Thoracic aorta (tissue), 2 donors: ENCODE data around the gene SPHKAP. TPM values are rescaled to one million over a fixed set of nuclear protein-coding genes. Genes with fewer than 3 reads are reported as not detected.

Source experiments
- ATAC-seq: fragments of 150-250 bp; one replicate; pipeline ENCODE4 v1.8.0; 2017; ENCODE audit warnings: low read depth; ENCODE audit not compliant: insufficient number of reproducible peaks, low FRiP score
- DNase-seq: peaks from one replicate; pipeline ENCODE4 v3.0.0-alpha.2; 2020; ENCODE audit warnings: low spot score
- H3K27ac ChIP-seq, 2 donors: fragments of 200-600 bp; sonication (generic); 1 replicate in 1 of 2; 2 replicates in 1 of 2; pipeline ENCODE4 v1.5.1; 2016; ENCODE audit warnings: mild to moderate bottlenecking in 2 of 2, moderate library complexity in 2 of 2
- H3K27me3 ChIP-seq: fragments of 200-600 bp; sonication (generic); replicated peaks from 2 replicates; pipeline ENCODE4 v1.6.0; 2016; ENCODE audit warnings: mild to moderate bottlenecking; ENCODE audit not compliant: insufficient read depth
- H3K36me3 ChIP-seq: fragments of 200-600 bp; sonication (generic); one replicate; pipeline ENCODE4 v1.5.1; 2016
- H3K4me1 ChIP-seq, 2 donors: fragments of 200-600 bp; sonication (generic); 1 replicate in 1 of 2; 2 replicates in 1 of 2; pipeline versions ENCODE4 v1.5.1 to v1.6.0; 2016; ENCODE audit warnings: low read depth in 2 of 2, mild to moderate bottlenecking in 1 of 2; ENCODE audit not compliant: control insufficient read depth in 1 of 2
- H3K4me3 ChIP-seq: fragments of 200-600 bp; sonication (generic); 2 replicates; pipeline ENCODE4 v1.5.1; 2016; ENCODE audit warnings: mild to moderate bottlenecking
- H3K9me3 ChIP-seq: fragments of 200-600 bp; sonication (generic); 2 replicates; pipeline ENCODE4 v1.5.1; 2016
- total RNA-seq, 2 donors: library from RNA; depleted of rRNA; stranded (reverse); fragments of >200 nt; gene quantifications; one replicate each; pipeline versions ENCODE4 v1.1.0 to v1.2.3, GENCODE V29; 2016
- TF ChIP-seq, protein P1 (sequence below): fragments of 200-600 bp; sonication (generic); IDR thresholded peaks from one replicate; pipeline ENCODE4 v1.5.1; 2019; ENCODE audit warnings: antibody characterized with exemption

Gene SPHKAP
- total RNA-seq, 2 donors from 2014 or later, result 0.07 to 0.41 TPM

DNA sequence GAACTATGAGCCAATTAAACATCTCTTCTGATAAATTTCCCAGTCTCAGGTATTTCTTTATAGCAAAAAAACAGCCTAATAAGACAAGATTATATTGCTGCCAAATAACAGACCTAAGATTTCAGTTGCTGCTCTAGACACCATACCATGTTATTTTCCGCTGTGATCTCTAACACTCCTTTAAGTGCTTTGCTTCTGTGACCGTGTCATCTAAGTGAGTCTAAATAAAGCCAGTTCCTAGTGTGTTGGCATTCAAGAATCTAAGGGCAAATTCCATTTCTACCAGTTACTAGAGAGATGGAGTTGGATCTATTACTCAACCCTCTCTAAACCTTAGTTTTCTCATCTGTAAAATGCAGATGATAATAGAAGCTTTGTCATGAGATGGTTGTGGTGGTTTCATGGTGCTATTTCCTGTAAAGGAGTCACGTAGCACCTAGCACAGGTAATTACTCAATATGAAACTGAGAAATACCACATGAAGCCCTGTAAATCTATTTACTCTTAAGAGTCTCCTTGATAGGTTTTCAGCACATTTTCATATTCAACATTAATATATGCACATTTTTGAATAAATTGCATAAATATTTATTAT is 40.5 kb downstream of the SPHKAP start:
- no peak overlapping the region for H3K4me3 ChIP-seq

DNA sequence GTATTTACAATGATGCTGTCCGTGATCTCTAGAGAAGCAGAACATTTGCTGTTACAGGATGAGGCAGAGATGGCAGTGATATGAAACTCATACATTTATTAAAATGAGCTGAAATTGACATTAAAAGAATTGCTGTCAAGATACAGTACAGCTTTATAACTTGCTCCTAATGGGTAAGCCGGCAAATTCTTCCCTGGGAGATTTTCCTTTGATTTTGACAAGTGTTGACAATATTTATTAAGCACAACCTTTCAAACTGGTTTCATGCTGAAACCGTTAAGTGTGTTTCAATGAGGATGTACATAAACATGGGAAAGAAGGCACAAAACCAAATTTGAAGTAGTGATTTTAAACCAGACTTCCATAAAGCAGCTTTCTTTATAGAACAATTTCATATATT is 45.5 kb downstream of the SPHKAP start:
- Histone ChIP-seq H3K4me1 (no peaks in the 10 kb centered on the region), H3K27ac (no peak overlapping the region), H3K4me3 (no peak overlapping the region), H3K36me3 (no peaks in the 10 kb centered on the region), H3K9me3 (no peaks in the 10 kb centered on the region), H3K27me3 (no peaks in the 10 kb centered on the region)
- DNase-seq (no peak), ATAC-seq (no peak)
- TF ChIP-seq, protein P1, sequence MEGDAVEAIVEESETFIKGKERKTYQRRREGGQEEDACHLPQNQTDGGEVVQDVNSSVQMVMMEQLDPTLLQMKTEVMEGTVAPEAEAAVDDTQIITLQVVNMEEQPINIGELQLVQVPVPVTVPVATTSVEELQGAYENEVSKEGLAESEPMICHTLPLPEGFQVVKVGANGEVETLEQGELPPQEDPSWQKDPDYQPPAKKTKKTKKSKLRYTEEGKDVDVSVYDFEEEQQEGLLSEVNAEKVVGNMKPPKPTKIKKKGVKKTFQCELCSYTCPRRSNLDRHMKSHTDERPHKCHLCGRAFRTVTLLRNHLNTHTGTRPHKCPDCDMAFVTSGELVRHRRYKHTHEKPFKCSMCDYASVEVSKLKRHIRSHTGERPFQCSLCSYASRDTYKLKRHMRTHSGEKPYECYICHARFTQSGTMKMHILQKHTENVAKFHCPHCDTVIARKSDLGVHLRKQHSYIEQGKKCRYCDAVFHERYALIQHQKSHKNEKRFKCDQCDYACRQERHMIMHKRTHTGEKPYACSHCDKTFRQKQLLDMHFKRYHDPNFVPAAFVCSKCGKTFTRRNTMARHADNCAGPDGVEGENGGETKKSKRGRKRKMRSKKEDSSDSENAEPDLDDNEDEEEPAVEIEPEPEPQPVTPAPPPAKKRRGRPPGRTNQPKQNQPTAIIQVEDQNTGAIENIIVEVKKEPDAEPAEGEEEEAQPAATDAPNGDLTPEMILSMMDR, result no peak

More for the DNA sequence above, 40.5 kb downstream of the SPHKAP start:
- TF ChIP-seq, protein P1, result no peak
- DNase-seq (no peak), ATAC-seq (no peak)
- Histone ChIP-seq H3K27me3 (no peaks in the 10 kb centered on the region), H3K4me1 (no peaks in the 10 kb centered on the region), H3K9me3 (no peaks in the 10 kb centered on the region), H3K27ac (no peak overlapping the region), H3K36me3 (no peaks in the 10 kb centered on the region)

DNA sequence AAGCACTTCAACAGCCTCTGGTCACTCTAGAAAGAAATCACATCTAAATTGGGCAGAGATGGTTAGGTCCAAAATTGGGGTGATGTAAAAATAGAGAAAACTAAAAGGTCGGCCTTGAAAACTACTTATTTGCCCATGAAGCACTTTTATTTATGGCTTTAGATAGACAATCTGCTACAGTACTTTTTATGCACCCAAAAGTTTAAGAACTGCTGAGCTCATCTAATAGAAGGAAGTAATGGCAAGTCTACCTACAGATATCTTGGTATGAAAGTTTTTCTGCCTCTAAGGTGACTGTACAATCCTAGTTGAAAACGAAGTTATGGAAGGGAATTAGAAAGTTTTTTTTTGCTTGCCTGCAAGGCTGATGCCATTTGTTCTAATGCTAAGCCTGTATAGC is 46.2 kb downstream of the SPHKAP start:
- TF ChIP-seq, protein P1, result no peak

GRCh38 chr2:228131833-228132232 is 49.7 kb downstream of the SPHKAP start:
- TF ChIP-seq, protein P1, result no peak
- H3K9me3 ChIP-seq, result no peaks in the 10 kb centered on the region
- H3K4me1 ChIP-seq, result no peaks in the 10 kb centered on the region
- no peak overlapping the region for H3K4me3 ChIP-seq
- ATAC-seq, result no peak
- H3K36me3 ChIP-seq, result no peaks in the 10 kb centered on the region
- no peak for DNase-seq
- no peaks in the 10 kb centered on the region for H3K27me3 ChIP-seq
- H3K27ac ChIP-seq, result no peak overlapping the region

More for the DNA sequence above, 46.2 kb downstream of the SPHKAP start:
- no peak overlapping the region for H3K27ac ChIP-seq
- no peak for ATAC-seq
- H3K27me3 ChIP-seq, result no peaks in the 10 kb centered on the region
- H3K4me1 ChIP-seq, result no peaks in the 10 kb centered on the region
- H3K4me3 ChIP-seq, result no peak overlapping the region
- no peaks in the 10 kb centered on the region for H3K9me3 ChIP-seq
- DNase-seq, result no peak
- no peaks in the 10 kb centered on the region for H3K36me3 ChIP-seq

DNA sequence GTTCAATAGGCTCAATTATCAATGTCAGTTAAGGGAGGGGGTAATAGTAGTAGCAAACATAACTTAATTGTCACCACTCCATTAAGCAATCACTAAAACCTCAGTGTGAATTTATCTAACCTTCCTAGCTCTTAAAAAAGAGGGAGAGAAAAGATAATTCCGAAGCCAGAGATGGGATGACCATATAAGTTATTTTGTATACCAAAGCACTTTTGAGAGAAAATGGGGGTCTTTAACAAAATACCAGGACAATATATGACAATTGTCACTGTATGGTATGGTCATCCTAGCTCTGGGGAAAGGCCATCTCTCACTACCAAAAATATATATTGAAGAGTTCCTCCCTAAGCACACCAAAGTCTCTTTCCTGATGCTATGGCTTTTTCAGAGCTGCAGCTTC is 55.1 kb downstream of the SPHKAP start:
- H3K36me3 ChIP-seq, result no peaks in the 10 kb centered on the region
- TF ChIP-seq, protein P1, result no peak
- H3K27me3 ChIP-seq, result no peaks in the 10 kb centered on the region
- no peaks in the 10 kb centered on the region for H3K4me1 ChIP-seq
- H3K27ac ChIP-seq, result no peak overlapping the region
- H3K9me3 ChIP-seq, result no peaks in the 10 kb centered on the region
- DNase-seq, result no peak
- no peak overlapping the region for H3K4me3 ChIP-seq
- ATAC-seq, result no peak
